Measurements from ENCODE around the gene NWD2.

GRCh38 chr4:37225778-37226177, 18.8 kb upstream of the NWD2 start:
- TF ChIP-seq CTCF (IDR thresholded peaks at IDR 0.05; ENCODE audit: insufficient read depth, low read length, poor library complexity, severe bottlenecking) (no peak), EZH2phosphoT487 (conservative IDR thresholded peaks at IDR 0.05; ENCODE audit: low read length) (no peak)

All from SU-DHL-6 (cell line).